Measurements from ENCODE around the gene DDAH1. TPM values are rescaled to one million over a fixed set of nuclear protein-coding genes. Genes with fewer than 3 reads are reported as not detected.

Gene DDAH1
- total and polyA plus RNA-seq, 2 experiments from 2014 or later, result 29.4 to 41.7 TPM

- H3K36me3 ChIP-seq (ENCODE audit: insufficient read depth), result no peaks in the 10 kb centered on the region
- no peaks in the 10 kb centered on the region for H3K36me3 Mint-ChIP-seq (ENCODE audit: low read depth)
- no peak overlapping the region for H3K27ac Mint-ChIP-seq
- peaks cover 28% of the 10 kb centered on the region for H3K4me1 Mint-ChIP-seq
- no peak overlapping the region for H3K4me3 Mint-ChIP-seq
- ATAC-seq (no peak), DNase-seq (ENCODE audit: low spot score) (no peak)
- H3K27me3 ChIP-seq (ENCODE audit: insufficient read depth), result no peaks in the 10 kb centered on the region
- H3K4me2 ChIP-seq, result no peak overlapping the region
- no peak overlapping the region for H2AFZ ChIP-seq
- H3K4me3 ChIP-seq, result no peak overlapping the region
- H3K4me1 ChIP-seq (ENCODE audit: insufficient read depth), result 0 out of 2 replicates have a peak, but pooled peaks cover 10% of the 10 kb centered on the region
- no peaks in the 10 kb centered on the region; the same call in 1 of the 2 replicates for H3K79me2 ChIP-seq (replicated peaks; ENCODE audit: insufficient read depth)
- H3K9me2 ChIP-seq (ENCODE audit: insufficient read depth), result peaks cover 6% of the 10 kb centered on the region; the same call in 1 of the 2 replicates
- no peak overlapping the region for H3K27ac ChIP-seq (ENCODE audit: low read depth)
- H4K20me1 ChIP-seq (replicated peaks; ENCODE audit: insufficient read depth), result no peaks in the 10 kb centered on the region
- no peaks in the 10 kb centered on the region for H3F3A ChIP-seq (replicated peaks; ENCODE audit: low read depth)
- H3K27me3 Mint-ChIP-seq (ENCODE audit: insufficient read depth, low read depth, poor library complexity), result no peaks in the 10 kb centered on the region
- no peak for TF ChIP-seq CTCF (conservative IDR thresholded peaks at IDR 0.05; ENCODE audit: low read depth in 2 of 2)
- TF ChIP-seq NANOG (IDR thresholded peaks at IDR 0.05; ENCODE audit: borderline replicate concordance), result no peak
- TF ChIP-seq ZNF114 (CRISPR knock-in tag; IDR thresholded peaks at IDR 0.05), result no peak
- no peak for TF ChIP-seq JUNB (IDR thresholded peaks at IDR 0.05; ENCODE audit: unreplicated experiment)
- no peak for TF ChIP-seq CREB1 (CRISPR knock-in tag; IDR thresholded peaks at IDR 0.05; ENCODE audit: low read depth)
- no peak for TF ChIP-seq ZNF331 (CRISPR knock-in tag; IDR thresholded peaks at IDR 0.05; ENCODE audit: low read depth)
- no peak for TF ChIP-seq STAT1 (IDR thresholded peaks at IDR 0.05; ENCODE audit: unreplicated experiment)
- TF ChIP-seq REST (IDR thresholded peaks at IDR 0.05; ENCODE audit: unreplicated experiment), result no peak
- no peak for TF ChIP-seq POLR2AphosphoS5 (IDR thresholded peaks at IDR 0.05; ENCODE audit: low read depth)
- no peak for TF ChIP-seq EZH2 (IDR thresholded peaks at IDR 0.05; ENCODE audit: low read depth, unreplicated experiment)
- no peak for TF ChIP-seq EZH2phosphoT487 (IDR thresholded peaks at IDR 0.05; ENCODE audit: unreplicated experiment)
- no peak for TF ChIP-seq ETS1 (IDR thresholded peaks at IDR 0.05)
- no peak for TF ChIP-seq ZNF462 (CRISPR knock-in tag; IDR thresholded peaks at IDR 0.05)
- H3K9me3 Mint-ChIP-seq, result no peaks in the 10 kb centered on the region
Measured at GRCh38 chr1:85413169-85413568, 51.8 kb downstream of the DDAH1 start.

Data from GM23338 (cell line).